Measurements from ENCODE around the gene ADAMTSL1.
A peak's percentile ranks its signal among the peaks of the same experiment; 100 is the strongest.

The ADAMTSL1 gene

DNA sequence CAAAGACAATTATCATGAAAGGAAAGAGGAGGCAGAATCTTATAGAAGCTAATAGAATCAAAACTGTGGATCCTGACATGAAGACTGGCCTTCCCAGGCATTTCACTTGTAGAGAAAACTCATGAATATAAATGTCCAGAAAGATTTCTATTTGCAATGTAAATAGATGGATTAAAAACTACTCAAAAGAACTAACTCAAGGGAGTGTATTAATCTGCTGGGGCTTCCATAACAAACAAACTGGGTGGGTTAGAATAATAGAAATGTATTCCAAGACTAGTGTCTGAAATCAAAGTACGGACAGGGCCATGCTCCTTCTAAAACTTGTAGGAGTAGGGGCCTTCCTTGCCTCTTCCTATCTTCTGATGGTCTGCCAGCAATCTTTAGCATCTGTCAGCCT is 267.4 kb downstream of the ADAMTSL1 start:
- no peak for TF ChIP-seq ELF4 (IDR thresholded peaks at IDR 0.05)
- no peak for TF ChIP-seq FOXA1 (IDR thresholded peaks at IDR 0.05)
- TF ChIP-seq HDGF (IDR thresholded peaks at IDR 0.05; ENCODE audit: borderline replicate concordance) = no peak
- no peak for TF ChIP-seq BHLHE40 (IDR thresholded peaks at IDR 0.05; ENCODE audit: borderline replicate concordance)
- TF ChIP-seq NFRKB (IDR thresholded peaks at IDR 0.05) = no peak
- no peak for TF ChIP-seq L3MBTL2 (conservative IDR thresholded peaks at IDR 0.05)
- TF ChIP-seq CTBP1 (IDR thresholded peaks at IDR 0.05; ENCODE audit: borderline replicate concordance) = no peak
- TF ChIP-seq SP1 (IDR thresholded peaks at IDR 0.05) = no peak
- POLR2A ChIA-PET = no interaction called here
- CTCF ChIA-PET = no interaction called here
- DNase-seq (ENCODE audit: extremely low spot score) = no peak

- no peak for DNase-seq (ENCODE audit: extremely low spot score)
- CTCF ChIA-PET = no interaction called here
- TF ChIP-seq, protein P1, sequence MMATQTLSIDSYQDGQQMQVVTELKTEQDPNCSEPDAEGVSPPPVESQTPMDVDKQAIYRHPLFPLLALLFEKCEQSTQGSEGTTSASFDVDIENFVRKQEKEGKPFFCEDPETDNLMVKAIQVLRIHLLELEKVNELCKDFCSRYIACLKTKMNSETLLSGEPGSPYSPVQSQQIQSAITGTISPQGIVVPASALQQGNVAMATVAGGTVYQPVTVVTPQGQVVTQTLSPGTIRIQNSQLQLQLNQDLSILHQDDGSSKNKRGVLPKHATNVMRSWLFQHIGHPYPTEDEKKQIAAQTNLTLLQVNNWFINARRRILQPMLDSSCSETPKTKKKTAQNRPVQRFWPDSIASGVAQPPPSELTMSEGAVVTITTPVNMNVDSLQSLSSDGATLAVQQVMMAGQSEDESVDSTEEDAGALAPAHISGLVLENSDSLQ (IDR thresholded peaks at IDR 0.05) = peak; percentile 10; the same call in 1 of the 2 replicates
- TF ChIP-seq FOXA1 (IDR thresholded peaks at IDR 0.05) = no peak
- POLR2A ChIA-PET = no interaction called here
These were observed 268.0 kb downstream of the ADAMTSL1 start for GRCh38 chr9:18741945-18742344.

- no peak for TF ChIP-seq FOXA1 (IDR thresholded peaks at IDR 0.05)
- TF ChIP-seq, protein P1 (IDR thresholded peaks at IDR 0.05) = no peak
- TF ChIP-seq ARNT (IDR thresholded peaks at IDR 0.05) = no peak
- no peak for TF ChIP-seq TARDBP (IDR thresholded peaks at IDR 0.05)
- no peak for TF ChIP-seq BHLHE40 (IDR thresholded peaks at IDR 0.05; ENCODE audit: borderline replicate concordance)
- TF ChIP-seq ELF4 (IDR thresholded peaks at IDR 0.05) = no peak
- TF ChIP-seq SP1 (IDR thresholded peaks at IDR 0.05) = no peak
- no peak for TF ChIP-seq FOXM1 (IDR thresholded peaks at IDR 0.05; ENCODE audit: borderline replicate concordance)
- no peak for TF ChIP-seq SUZ12 (IDR thresholded peaks at IDR 0.05)
- no peak for TF ChIP-seq LEF1 (IDR thresholded peaks at IDR 0.05; ENCODE audit: borderline replicate concordance)
- TF ChIP-seq ZNF384 (IDR thresholded peaks at IDR 0.05) = no peak
- TF ChIP-seq NFRKB (IDR thresholded peaks at IDR 0.05) = no peak
- no peak for TF ChIP-seq CTBP1 (IDR thresholded peaks at IDR 0.05; ENCODE audit: borderline replicate concordance)
- no peak for TF ChIP-seq L3MBTL2 (conservative IDR thresholded peaks at IDR 0.05)
- TF ChIP-seq HDGF (IDR thresholded peaks at IDR 0.05; ENCODE audit: borderline replicate concordance) = no peak
- no peak for TF ChIP-seq FOXK2 (IDR thresholded peaks at IDR 0.05)
- ChIA-PET CTCF (no interaction called here), POLR2A (no interaction called here)
- DNase-seq (ENCODE audit: extremely low spot score) = no peak
These were observed 269.5 kb downstream of the ADAMTSL1 start for GRCh38 chr9:18743421-18743820.

- POLR2A ChIA-PET = no interaction called here
- CTCF ChIA-PET = no interaction called here
- TF ChIP-seq CTBP1 (IDR thresholded peaks at IDR 0.05; ENCODE audit: borderline replicate concordance) (no peak), ZNF384 (IDR thresholded peaks at IDR 0.05) (no peak), SP1 (IDR thresholded peaks at IDR 0.05) (no peak), FOXA1 (IDR thresholded peaks at IDR 0.05) (no peak), NFRKB (IDR thresholded peaks at IDR 0.05) (no peak), BHLHE40 (IDR thresholded peaks at IDR 0.05; ENCODE audit: borderline replicate concordance) (no peak), SUZ12 (IDR thresholded peaks at IDR 0.05) (no peak), HDGF (IDR thresholded peaks at IDR 0.05; ENCODE audit: borderline replicate concordance) (no peak), TARDBP (IDR thresholded peaks at IDR 0.05) (no peak), FOXK2 (IDR thresholded peaks at IDR 0.05) (no peak), ELF4 (IDR thresholded peaks at IDR 0.05) (no peak), L3MBTL2 (conservative IDR thresholded peaks at IDR 0.05) (no peak), FOXM1 (IDR thresholded peaks at IDR 0.05; ENCODE audit: borderline replicate concordance) (no peak), LEF1 (IDR thresholded peaks at IDR 0.05; ENCODE audit: borderline replicate concordance) (no peak), ARNT (IDR thresholded peaks at IDR 0.05) (no peak)
- TF ChIP-seq, protein P1 (IDR thresholded peaks at IDR 0.05) = no peak
- no peak for DNase-seq (ENCODE audit: extremely low spot score)
These were observed 270.0 kb downstream of the ADAMTSL1 start for GRCh38 chr9:18743971-18744370.

DNA sequence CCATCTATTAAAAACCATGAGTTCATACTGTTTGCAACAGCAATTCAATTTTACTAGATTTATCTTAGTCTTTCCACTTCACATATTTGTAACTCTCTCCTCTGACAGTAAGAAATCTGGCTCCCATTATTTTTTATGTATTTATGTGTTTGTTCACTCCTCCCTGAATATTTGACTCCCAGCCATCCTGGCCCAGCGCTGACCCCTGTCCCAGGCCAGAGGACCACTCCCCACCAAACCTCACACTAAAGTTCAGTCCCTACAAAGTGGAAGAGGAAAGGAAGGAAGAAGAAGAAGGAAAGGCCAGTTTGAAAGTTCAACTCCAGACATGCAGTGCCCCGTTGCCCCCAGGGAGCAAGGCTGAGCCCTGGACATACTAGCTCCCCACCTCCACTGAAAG is 271.8 kb downstream of the ADAMTSL1 start:
- no peak for TF ChIP-seq SP1 (IDR thresholded peaks at IDR 0.05)
- TF ChIP-seq ZNF384 (IDR thresholded peaks at IDR 0.05) = no peak
- no peak for TF ChIP-seq ELF4 (IDR thresholded peaks at IDR 0.05)
- TF ChIP-seq LEF1 (IDR thresholded peaks at IDR 0.05; ENCODE audit: borderline replicate concordance) = no peak
- no peak for TF ChIP-seq ARNT (IDR thresholded peaks at IDR 0.05)
- TF ChIP-seq SUZ12 (IDR thresholded peaks at IDR 0.05) = no peak
- TF ChIP-seq L3MBTL2 (conservative IDR thresholded peaks at IDR 0.05) = no peak
- TF ChIP-seq NFRKB (IDR thresholded peaks at IDR 0.05) = no peak
- TF ChIP-seq FOXK2 (IDR thresholded peaks at IDR 0.05) = no peak
- TF ChIP-seq FOXA1 (IDR thresholded peaks at IDR 0.05) = no peak
- no peak for DNase-seq (ENCODE audit: extremely low spot score)
- POLR2A ChIA-PET = no interaction called here
- CTCF ChIA-PET = interaction anchor here (0.5 kb wide), 1 partner anchor 728 kb away, joined by 4 read pairs; no protein-coding TSS in a partner anchor

DNA sequence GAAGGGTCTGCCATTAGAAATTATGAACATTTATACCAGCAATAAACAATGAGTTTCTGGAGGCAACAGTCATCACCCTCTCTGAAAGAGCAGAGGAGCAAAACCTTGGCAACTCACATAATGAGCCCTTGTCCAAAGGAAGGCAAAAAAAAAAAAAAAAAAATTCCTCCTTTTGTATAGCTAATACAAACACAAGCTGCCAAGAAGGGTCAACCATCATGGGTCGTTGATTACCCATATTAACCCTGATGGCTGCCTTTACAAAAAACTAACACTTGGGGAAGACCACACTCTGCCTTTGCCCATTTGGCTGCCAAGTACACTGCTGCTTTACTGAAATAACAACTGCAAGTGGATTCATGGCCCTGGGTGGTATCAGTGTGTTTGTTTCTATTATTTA is 272.7 kb downstream of the ADAMTSL1 start:
- no peak for DNase-seq (ENCODE audit: extremely low spot score)
- ChIA-PET POLR2A (no interaction called here), CTCF (no interaction called here)
- TF ChIP-seq CTBP1 (IDR thresholded peaks at IDR 0.05; ENCODE audit: borderline replicate concordance) = no peak
- TF ChIP-seq FOXK2 (IDR thresholded peaks at IDR 0.05) = no peak
- TF ChIP-seq SP1 (IDR thresholded peaks at IDR 0.05) = no peak
- TF ChIP-seq ZNF384 (IDR thresholded peaks at IDR 0.05) = no peak
- no peak for TF ChIP-seq NFRKB (IDR thresholded peaks at IDR 0.05)
- no peak for TF ChIP-seq TARDBP (IDR thresholded peaks at IDR 0.05)
- TF ChIP-seq LEF1 (IDR thresholded peaks at IDR 0.05; ENCODE audit: borderline replicate concordance) = no peak
- TF ChIP-seq, protein P1 (IDR thresholded peaks at IDR 0.05) = no peak
- no peak for TF ChIP-seq HDGF (IDR thresholded peaks at IDR 0.05; ENCODE audit: borderline replicate concordance)
- no peak for TF ChIP-seq FOXM1 (IDR thresholded peaks at IDR 0.05; ENCODE audit: borderline replicate concordance)
- TF ChIP-seq ARNT (IDR thresholded peaks at IDR 0.05) = no peak
- no peak for TF ChIP-seq SUZ12 (IDR thresholded peaks at IDR 0.05)
- TF ChIP-seq BHLHE40 (IDR thresholded peaks at IDR 0.05; ENCODE audit: borderline replicate concordance) = no peak
- no peak for TF ChIP-seq ELF4 (IDR thresholded peaks at IDR 0.05)
- TF ChIP-seq L3MBTL2 (conservative IDR thresholded peaks at IDR 0.05) = no peak
- no peak for TF ChIP-seq FOXA1 (IDR thresholded peaks at IDR 0.05)

All from HEK293T (cell line).